KMS-11 (cell line): ENCODE measurements around the gene PTGIS.

Experiments
- H2AFZ ChIP-seq: fragments of 200-600 bp; sonication (generic); 2 replicates; pipeline ENCODE4 v1.6.1; 2016; ENCODE audit warnings: antibody characterized with exemption, mixed run types, low read depth
- H3K27ac ChIP-seq: fragments of 200-600 bp; sonication (generic); 2 replicates; pipeline ENCODE4 v1.6.1; 2016; ENCODE audit warnings: mild to moderate bottlenecking, mixed run types
- H3K27me3 ChIP-seq: fragments of 200-600 bp; sonication (generic); 2 replicates; pipeline ENCODE4 v1.6.1; 2017; ENCODE audit warnings: mild to moderate bottlenecking, low read depth, mixed run types, moderate library complexity; ENCODE audit not compliant: insufficient read depth
- H3K36me3 ChIP-seq: fragments of 200-600 bp; sonication (generic); 2 replicates; pipeline ENCODE4 v1.6.1; 2017; ENCODE audit warnings: mild to moderate bottlenecking, mixed run types; ENCODE audit not compliant: insufficient read depth
- H3K4me1 ChIP-seq: fragments of 200-600 bp; sonication (generic); 2 replicates; pipeline ENCODE4 v1.6.1; 2016; ENCODE audit warnings: mild to moderate bottlenecking, low read depth, mixed run types; ENCODE audit not compliant: poor library complexity, severe bottlenecking
- H3K4me2 ChIP-seq: fragments of 200-600 bp; sonication (generic); 2 replicates; pipeline ENCODE4 v1.7.0; 2016; ENCODE audit warnings: mild to moderate bottlenecking, mixed run types
- H3K4me3 ChIP-seq: fragments of 200-600 bp; sonication (generic); IDR thresholded peaks from 2 replicates; pipeline ENCODE4 v1.6.1; 2017; ENCODE audit warnings: low read depth, low read length, mixed read lengths; ENCODE audit not compliant: insufficient read depth
- H3K79me2 ChIP-seq: fragments of 200-600 bp; sonication (generic); 2 replicates; pipeline ENCODE4 v1.6.1; 2016; ENCODE audit warnings: low read depth, mixed run types; ENCODE audit not compliant: insufficient read depth
- H3K9ac ChIP-seq: fragments of 200-600 bp; sonication (generic); 2 replicates; pipeline ENCODE4 v1.6.1; 2016; ENCODE audit warnings: mild to moderate bottlenecking, mixed run types
- H4K20me1 ChIP-seq: fragments of 200-600 bp; sonication (generic); 2 replicates; pipeline ENCODE4 v1.6.1; 2016; ENCODE audit warnings: mild to moderate bottlenecking, mixed run types; ENCODE audit not compliant: insufficient read depth
- TF ChIP-seq, protein P1 (sequence below): fragments of 200-600 bp; sonication (generic); conservative IDR thresholded peaks from 2 replicates; pipeline ENCODE4 v1.6.1; 2017; ENCODE audit warnings: low read depth, mild to moderate bottlenecking, antibody characterized with exemption, low read length, moderate library complexity, mixed read lengths

Gene PTGIS

DNA sequence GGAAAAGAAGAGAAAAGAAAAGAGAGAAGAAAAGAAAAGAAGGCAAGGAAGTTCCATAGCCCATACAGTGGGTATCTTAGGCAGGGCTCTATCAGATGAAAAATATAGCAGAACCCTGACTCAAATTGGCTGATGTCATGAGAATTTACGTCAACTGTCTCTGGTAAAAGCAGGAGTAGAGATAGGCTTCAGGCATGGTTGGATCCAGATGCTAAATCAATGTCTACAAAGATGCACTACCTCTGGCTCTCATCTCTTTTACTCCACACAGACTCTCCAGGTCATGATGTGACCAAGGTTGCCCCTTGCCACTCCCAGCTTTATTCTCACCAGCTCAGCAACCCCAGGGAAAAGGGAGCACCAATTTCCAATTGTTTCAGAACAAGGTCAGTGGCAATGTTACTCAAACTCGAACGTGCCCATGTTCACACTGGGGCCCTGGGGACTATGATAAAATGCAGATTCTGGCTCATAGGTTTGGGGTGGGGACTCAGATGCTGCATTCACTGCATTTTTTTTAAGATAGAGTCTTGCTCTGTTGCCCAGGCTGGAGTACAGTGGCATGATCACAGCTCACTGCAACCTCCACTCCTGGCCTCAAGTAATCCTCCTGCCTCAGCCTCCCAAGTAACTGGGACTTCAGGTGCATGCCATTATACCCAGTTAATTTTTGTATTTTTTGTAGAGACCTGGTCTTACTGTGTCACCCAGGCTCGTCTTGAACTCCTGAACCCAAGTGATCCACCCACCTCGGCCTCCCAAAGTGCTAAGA, 33.4 kb upstream of the PTGIS start:
- no peaks in the 10 kb centered on the region for H3K27me3 ChIP-seq
- no peaks in the 10 kb centered on the region for H3K79me2 ChIP-seq
- TF ChIP-seq, protein P1, sequence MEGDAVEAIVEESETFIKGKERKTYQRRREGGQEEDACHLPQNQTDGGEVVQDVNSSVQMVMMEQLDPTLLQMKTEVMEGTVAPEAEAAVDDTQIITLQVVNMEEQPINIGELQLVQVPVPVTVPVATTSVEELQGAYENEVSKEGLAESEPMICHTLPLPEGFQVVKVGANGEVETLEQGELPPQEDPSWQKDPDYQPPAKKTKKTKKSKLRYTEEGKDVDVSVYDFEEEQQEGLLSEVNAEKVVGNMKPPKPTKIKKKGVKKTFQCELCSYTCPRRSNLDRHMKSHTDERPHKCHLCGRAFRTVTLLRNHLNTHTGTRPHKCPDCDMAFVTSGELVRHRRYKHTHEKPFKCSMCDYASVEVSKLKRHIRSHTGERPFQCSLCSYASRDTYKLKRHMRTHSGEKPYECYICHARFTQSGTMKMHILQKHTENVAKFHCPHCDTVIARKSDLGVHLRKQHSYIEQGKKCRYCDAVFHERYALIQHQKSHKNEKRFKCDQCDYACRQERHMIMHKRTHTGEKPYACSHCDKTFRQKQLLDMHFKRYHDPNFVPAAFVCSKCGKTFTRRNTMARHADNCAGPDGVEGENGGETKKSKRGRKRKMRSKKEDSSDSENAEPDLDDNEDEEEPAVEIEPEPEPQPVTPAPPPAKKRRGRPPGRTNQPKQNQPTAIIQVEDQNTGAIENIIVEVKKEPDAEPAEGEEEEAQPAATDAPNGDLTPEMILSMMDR = no peak
- H3K36me3 ChIP-seq = no peaks in the 10 kb centered on the region
- H3K9ac ChIP-seq = no peak overlapping the region
- no peak overlapping the region for H3K4me3 ChIP-seq
- peaks cover 11% of the 10 kb centered on the region for H3K4me1 ChIP-seq
- no peak overlapping the region for H3K4me2 ChIP-seq
- H4K20me1 ChIP-seq = no peaks in the 10 kb centered on the region
- H2AFZ ChIP-seq = no peak overlapping the region
- no peak overlapping the region for H3K27ac ChIP-seq

- peaks cover 11% of the 10 kb centered on the region for H3K4me1 ChIP-seq
- no peak overlapping the region for H3K9ac ChIP-seq
- no peak overlapping the region for H3K4me2 ChIP-seq
- no peak overlapping the region for H2AFZ ChIP-seq
- H3K79me2 ChIP-seq = no peaks in the 10 kb centered on the region
- H3K4me3 ChIP-seq = no peak overlapping the region
- TF ChIP-seq, protein P1 = no peak
- H3K36me3 ChIP-seq = no peaks in the 10 kb centered on the region
- H3K27me3 ChIP-seq = no peaks in the 10 kb centered on the region
- H3K27ac ChIP-seq = no peak overlapping the region
- H4K20me1 ChIP-seq = no peaks in the 10 kb centered on the region
Measured at GRCh38 chr20:49599746-49600113, 31.8 kb upstream of the PTGIS start.

GRCh38 chr20:49597825-49598395, 30.0 kb upstream of the PTGIS start:
- Histone ChIP-seq H3K4me1 (peaks cover 11% of the 10 kb centered on the region), H3K9ac (no peak overlapping the region), H3K4me3 (no peak overlapping the region), H2AFZ (no peak overlapping the region), H3K4me2 (no peak overlapping the region; the same call in 1 of the 2 replicates), H3K36me3 (no peaks in the 10 kb centered on the region), H4K20me1 (no peaks in the 10 kb centered on the region), H3K27ac (no peak overlapping the region), H3K27me3 (peaks cover 6% of the 10 kb centered on the region; the same call in 1 of the 2 replicates), H3K79me2 (no peaks in the 10 kb centered on the region)
- TF ChIP-seq, protein P1 = no peak

GRCh38 chr20:49595811-49596561, 28.0 kb upstream of the PTGIS start:
- TF ChIP-seq, protein P1 = no peak
- peaks cover 12% of the 10 kb centered on the region for H3K4me1 ChIP-seq

More at GRCh38 chr20:49595811-49596561, 28.0 kb upstream of the PTGIS start:
- Histone ChIP-seq H3K27ac (no peak overlapping the region), H3K4me2 (no peak overlapping the region), H3K4me3 (no peak overlapping the region), H3K79me2 (no peaks in the 10 kb centered on the region), H3K27me3 (peaks cover 6% of the 10 kb centered on the region; the same call in 1 of the 2 replicates), H4K20me1 (no peaks in the 10 kb centered on the region), H2AFZ (no peak overlapping the region), H3K9ac (no peak overlapping the region), H3K36me3 (no peaks in the 10 kb centered on the region)
